OCI-LY3 (cell line): ENCODE results near the gene KAZN.

Experiments used
- H2AFZ ChIP-seq: fragments of 200-600, 300-600 bp; shearing (Covaris generic); 2 replicates; pipeline ENCODE4 v1.6.0; 2014; ENCODE audit warnings: antibody characterized with exemption, low read depth, low read length
- H3K27ac ChIP-seq: fragments of 200-600, 300-600 bp; sonication (generic); 2 replicates; pipeline ENCODE4 v1.5.1; 2014; ENCODE audit warnings: mild to moderate bottlenecking, low read length, moderate library complexity, mixed read lengths
- H3K27me3 ChIP-seq: fragments of 200-600, 300-600 bp; sonication (generic); 2 replicates; pipeline ENCODE4 v1.6.1; 2014; ENCODE audit warnings: low read depth, low read length, mixed read lengths
- H3K36me3 ChIP-seq: fragments of 200-600, 300-600 bp; sonication (generic); replicated peaks from 2 replicates; pipeline ENCODE3; 2014; ENCODE audit warnings: low read depth, low read length, mixed read lengths
- H3K4me1 ChIP-seq: fragments of 300-600, 200-600 bp; sonication (generic); 2 replicates; pipeline ENCODE4 v1.6.1; 2014; ENCODE audit warnings: low read length, mixed read lengths
- H3K4me2 ChIP-seq: fragments of 200-600, 300-600 bp; sonication (generic); 2 replicates; pipeline ENCODE4 v1.6.1; 2014; ENCODE audit warnings: low read length, mixed read lengths
- H3K4me3 ChIP-seq: fragments of 300-600, 200-600 bp; sonication (generic); 2 replicates; pipeline ENCODE4 v1.5.1; 2014; ENCODE audit warnings: antibody characterized with exemption, mild to moderate bottlenecking, low read length, moderate library complexity
- H3K79me2 ChIP-seq: fragments of 300-600, 200-600 bp; shearing (Covaris generic); 2 replicates; pipeline ENCODE4 v1.6.1; 2014; ENCODE audit warnings: mild to moderate bottlenecking, low read length, mixed read lengths
- H3K9ac ChIP-seq: fragments of 300-600, 200-600 bp; shearing (Covaris generic); 2 replicates; pipeline ENCODE4 v1.6.0; 2014; ENCODE audit warnings: mild to moderate bottlenecking, low read length, moderate library complexity
- H3K9me3 ChIP-seq: fragments of 200-600, 300-600 bp; shearing (Covaris generic); 2 replicates; pipeline ENCODE4 v1.6.1; 2014; ENCODE audit warnings: low read length, mixed read lengths; ENCODE audit not compliant: insufficient read depth
- H4K20me1 ChIP-seq: fragments of 200-600, 300-600 bp; sonication (generic); 2 replicates; pipeline ENCODE4 v1.6.1; 2016; ENCODE audit warnings: low read length, mixed read lengths; ENCODE audit not compliant: insufficient read depth
- CTCF ChIP-seq: fragments of 200-600, 300-600 bp; sonication (generic); IDR thresholded peaks from 2 replicates; pipeline ENCODE4 v1.5.1; 2014; ENCODE audit warnings: antibody characterized with exemption, low read length, low read depth
- EZH2phosphoT487 ChIP-seq: fragments of 200-600 bp; shearing (Covaris generic); IDR thresholded peaks from 2 replicates; pipeline ENCODE4 v1.6.1; 2018; ENCODE audit warnings: antibody characterized with exemption, mixed run types, low read depth

Gene KAZN

GRCh38 chr1:15160626-15161025, 562.1 kb downstream of the KAZN start:
- Histone ChIP-seq H2AFZ (no peak overlapping the region), H3K4me1 (peaks cover 16% of the 10 kb centered on the region), H3K27me3 (no peaks in the 10 kb centered on the region), H4K20me1 (no peaks in the 10 kb centered on the region), H3K27ac (no peak overlapping the region), H3K4me3 (no peak overlapping the region), H3K36me3 (no peaks in the 10 kb centered on the region), H3K4me2 (no peak overlapping the region), H3K9me3 (no peaks in the 10 kb centered on the region), H3K9ac (no peak overlapping the region), H3K79me2 (no peaks in the 10 kb centered on the region)
- TF ChIP-seq CTCF (no peak), EZH2phosphoT487 (no peak)

GRCh38 chr1:15167386-15167785, 568.9 kb downstream of the KAZN start:
- H3K27ac ChIP-seq, result no peak overlapping the region

More at GRCh38 chr1:15167386-15167785, 568.9 kb downstream of the KAZN start:
- Histone ChIP-seq H3K27me3 (no peaks in the 10 kb centered on the region), H3K9ac (no peak overlapping the region), H3K4me3 (no peak overlapping the region), H4K20me1 (no peaks in the 10 kb centered on the region), H2AFZ (no peak overlapping the region), H3K4me2 (no peak overlapping the region), H3K36me3 (no peaks in the 10 kb centered on the region), H3K4me1 (peaks cover 5% of the 10 kb centered on the region; the same call in 1 of the 2 replicates), H3K79me2 (no peaks in the 10 kb centered on the region), H3K9me3 (no peaks in the 10 kb centered on the region)
- TF ChIP-seq CTCF, result no peak
